LNCaP clone FGC (cell line): ENCODE measurements around the gene SMIM20.

ENCODE experiments used
- DNase-seq: peaks from one replicate; pipeline ENCODE4 v3.0.0-alpha.2; 2011; ENCODE audit warnings: low read depth
- H3K4me3 ChIP-seq: 2 replicates; pipeline ENCODE4 v1.5.1; 2011; ENCODE audit warnings: mild to moderate bottlenecking, low read depth, low read length, control low read depth
- CTCF ChIP-seq: IDR thresholded peaks from 2 replicates; pipeline ENCODE4 v1.5.1; 2012; ENCODE audit warnings: mild to moderate bottlenecking; ENCODE audit not compliant: control insufficient read depth, insufficient read depth; ENCODE audit errors: extremely low read depth

SMIM20 gene

GRCh38 chr4:25970226-25970675 lies 56.2 kb downstream of the SMIM20 start:
- no peak for TF ChIP-seq CTCF
- H3K4me3 ChIP-seq: no peak overlapping the region

GRCh38 chr4:25970691-25971432 lies 56.8 kb downstream of the SMIM20 start:
- no peak for DNase-seq
- no peak overlapping the region for H3K4me3 ChIP-seq
- no peak for TF ChIP-seq CTCF

More at GRCh38 chr4:25970226-25970675, 56.2 kb downstream of the SMIM20 start:
- no peak for DNase-seq

- no peak for DNase-seq
These were observed 58.3 kb downstream of the SMIM20 start for GRCh38 chr4:25972366-25972765.

GRCh38 chr4:25972984-25973745 lies 59.1 kb downstream of the SMIM20 start:
- no peak overlapping the region for H3K4me3 ChIP-seq
- no peak for DNase-seq
- no peak for TF ChIP-seq CTCF

More at GRCh38 chr4:25972366-25972765, 58.3 kb downstream of the SMIM20 start:
- H3K4me3 ChIP-seq: no peak overlapping the region
- no peak for TF ChIP-seq CTCF

GRCh38 chr4:25976780-25977179 lies 62.8 kb downstream of the SMIM20 start:
- DNase-seq: no peak
- no peak overlapping the region for H3K4me3 ChIP-seq
- no peak for TF ChIP-seq CTCF

- no peak overlapping the region for H3K4me3 ChIP-seq
- no peak for DNase-seq
- no peak for TF ChIP-seq CTCF
These were observed 63.6 kb downstream of the SMIM20 start for GRCh38 chr4:25977397-25978170.
